Stimulated activated CD8-positive, alpha-beta memory T cell treated with anti-CD3 and anti-CD28 coated beads, Interleukin-7, amount 100 ng/mL, for 4 hours (primary cell): ENCODE results near the gene OCRL.
A peak's percentile ranks its signal among the peaks of the same experiment; 100 is the strongest.

ENCODE experiments used
- DNase-seq, 2 donors: peaks; one replicate each; pipeline ENCODE4 v3.0.0-alpha.2; 2020; ENCODE audit warnings: low read depth in 2 of 2

The OCRL gene

DNA sequence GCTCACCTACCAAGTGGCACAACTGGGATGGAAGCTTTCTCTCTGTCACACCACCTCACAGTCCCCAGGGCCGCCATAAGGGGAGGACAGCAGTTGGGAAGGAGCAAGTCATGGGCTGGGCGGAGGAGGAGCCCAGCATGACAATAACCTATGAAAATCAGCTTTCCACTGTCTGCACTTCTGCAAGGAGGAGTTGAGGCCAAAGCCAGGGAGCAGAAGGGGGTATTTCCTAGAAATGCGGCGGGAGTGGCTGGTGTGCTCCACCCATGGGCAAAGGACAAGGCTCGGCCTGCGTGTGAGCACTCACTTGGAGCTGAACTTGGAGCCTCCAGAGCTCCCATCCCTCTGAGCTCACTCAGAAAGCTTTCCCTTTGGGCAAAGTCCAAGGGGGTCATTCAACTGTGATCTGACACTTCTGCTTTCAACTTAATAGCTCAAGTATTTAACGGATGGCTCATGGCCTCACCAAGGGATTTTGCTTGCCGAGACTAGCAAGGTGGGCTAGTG, 96.2 kb downstream of the OCRL start:
- no peak for DNase-seq

DNA sequence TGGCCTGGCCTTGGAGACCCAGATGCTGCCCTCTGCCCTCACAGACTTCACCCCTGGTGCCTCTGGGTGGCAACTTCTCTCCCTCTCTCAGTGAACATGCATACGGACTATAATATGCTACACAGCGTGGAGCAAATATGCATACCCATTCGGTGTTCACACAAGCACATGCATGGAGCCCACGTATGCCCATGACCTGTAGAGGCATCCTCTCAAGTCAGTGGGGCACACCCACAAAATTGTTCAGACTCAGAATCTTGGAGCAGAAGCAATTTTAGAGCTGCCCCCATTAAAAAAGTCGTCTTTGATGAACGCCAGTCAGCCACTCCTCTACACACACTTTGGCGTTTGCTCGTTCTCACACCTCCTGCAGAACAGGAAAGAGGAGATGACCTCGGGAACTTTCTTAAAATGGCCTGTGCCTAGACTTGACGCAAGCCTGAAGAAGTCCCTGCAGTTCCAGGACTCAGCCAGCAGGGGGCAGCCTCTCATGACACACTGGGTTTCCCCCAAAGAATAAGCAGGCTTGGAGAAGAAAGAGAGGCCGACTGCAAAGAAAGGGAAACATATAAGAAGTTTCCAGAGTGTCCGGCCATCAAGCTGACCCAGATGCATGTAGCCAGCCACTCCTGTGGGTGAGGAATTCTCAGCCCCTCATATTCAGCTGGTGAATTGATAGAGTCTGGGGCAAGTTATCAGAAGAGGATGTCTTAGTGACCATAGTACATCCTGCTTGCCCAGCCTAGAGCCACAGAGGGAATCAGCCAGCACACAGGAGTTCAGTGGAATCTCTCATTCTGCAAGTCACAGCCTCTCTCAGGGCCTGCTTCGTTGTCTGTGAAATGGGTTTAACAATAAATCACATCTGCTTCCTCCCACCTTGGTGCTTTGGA, 97.4 kb downstream of the OCRL start:
- peak; percentile 52 to 53 for DNase-seq

DNA sequence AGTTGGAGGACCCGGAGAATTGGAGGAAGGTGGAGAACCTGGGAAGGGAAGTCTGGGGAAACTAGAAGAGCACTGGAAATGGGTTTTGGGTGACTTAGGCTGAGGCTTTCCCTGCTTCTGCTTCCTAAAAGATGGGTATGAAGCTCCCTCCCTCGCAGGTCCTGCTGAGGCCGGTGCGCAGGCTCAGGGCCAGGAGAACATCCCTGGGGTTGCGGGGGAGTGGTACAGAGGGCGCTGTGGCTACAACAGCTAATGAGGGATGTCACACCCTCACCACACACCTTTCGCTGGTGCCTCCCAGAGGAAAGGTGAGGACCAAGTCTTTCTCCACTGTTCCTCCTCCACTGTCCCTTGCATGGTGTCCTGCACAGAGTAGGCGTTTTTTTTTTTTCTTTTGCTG, 98.9 kb downstream of the OCRL start:
- DNase-seq: no peak

DNA sequence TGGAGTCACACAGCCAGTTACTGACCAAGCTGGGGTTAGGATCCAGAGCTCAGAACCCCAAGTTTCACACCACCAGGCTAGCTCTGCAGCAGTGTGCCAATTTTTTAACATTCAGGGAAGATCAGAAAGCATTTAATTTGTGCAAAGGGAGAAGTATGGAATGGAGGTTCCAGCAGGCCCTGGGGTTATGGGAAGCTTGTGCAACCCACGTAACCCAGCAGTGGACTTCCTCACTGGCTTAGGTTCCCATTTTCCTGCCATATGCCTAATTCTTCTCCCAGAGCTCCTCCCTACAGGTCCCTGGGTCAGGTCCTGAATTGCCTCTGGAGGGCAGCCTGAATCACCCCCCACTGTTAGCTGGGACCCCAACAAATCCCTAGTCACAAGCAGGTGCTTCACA, 100.7 kb downstream of the OCRL start:
- DNase-seq: no peak

DNA sequence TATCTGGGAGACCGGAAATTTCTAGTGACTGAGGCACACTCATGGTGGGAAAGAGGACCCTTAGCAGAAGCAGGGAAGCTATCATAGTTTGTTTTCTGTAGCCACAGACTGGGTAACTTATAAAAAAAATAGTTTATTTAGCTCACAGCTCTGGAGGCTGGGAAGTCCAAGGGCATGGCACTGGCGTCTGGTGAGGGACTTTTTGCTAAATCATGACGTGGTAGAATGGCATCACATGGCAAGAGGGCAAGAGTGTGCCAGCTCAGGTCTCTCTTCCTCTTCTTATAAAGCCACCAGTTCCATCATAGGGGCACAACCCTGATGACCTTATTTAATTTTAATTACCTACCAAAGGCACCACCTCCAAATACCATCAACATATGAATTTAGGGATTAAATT, 101.4 kb downstream of the OCRL start:
- no peak for DNase-seq

DNA sequence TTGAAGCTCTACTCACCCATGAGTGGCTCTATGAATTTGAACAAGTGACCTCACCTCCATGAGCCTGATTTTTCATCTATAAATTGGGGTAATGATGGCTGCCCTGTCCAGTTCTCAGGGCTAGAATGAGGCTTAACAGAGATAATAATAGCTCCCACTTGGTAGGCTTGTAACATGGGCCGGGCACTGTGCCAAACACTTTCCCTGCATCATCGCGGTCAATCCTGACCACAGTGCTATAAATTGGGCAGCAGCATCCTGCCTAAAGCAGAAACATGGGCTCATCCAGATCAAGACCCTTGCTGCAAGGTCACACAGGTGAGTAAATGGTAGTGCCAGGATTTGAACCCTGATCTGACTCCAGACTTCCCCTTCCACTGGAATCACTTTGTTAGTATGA, 101.9 kb downstream of the OCRL start:
- no peak for DNase-seq
